T-helper 2 cell treated with Interferon-gamma antibody and Interleukin-4, amounts not matched to agents 5 μg/mL and 100 μg/mL, for 36 hours (primary cell): ENCODE results near the gene SGK2.

Source experiments
- DNase-seq: peaks from one replicate; pipeline ENCODE4 v3.0.0; 2021; ENCODE audit warnings: low spot score
- H3K27ac Mint-ChIP-seq: one replicate; pipeline ENCODE4 v1.8.0; 2021; ENCODE audit warnings: mild to moderate bottlenecking, mixed read lengths
- H3K27me3 Mint-ChIP-seq: one replicate; pipeline ENCODE4 v1.8.0; 2021; ENCODE audit warnings: low read depth, mixed read lengths
- H3K36me3 Mint-ChIP-seq: one replicate; pipeline ENCODE4 v1.8.0; 2021; ENCODE audit warnings: low read depth, mixed read lengths
- H3K4me1 Mint-ChIP-seq: one replicate; pipeline ENCODE4 v1.8.0; 2021; ENCODE audit warnings: low read depth, mixed read lengths
- H3K4me3 Mint-ChIP-seq: one replicate; pipeline ENCODE4 v1.8.0; 2022; ENCODE audit warnings: mild to moderate bottlenecking, moderate library complexity, mixed read lengths
- H3K9me3 Mint-ChIP-seq: one replicate; pipeline ENCODE4 v1.8.0; 2021; ENCODE audit warnings: mixed read lengths

Gene SGK2

GRCh38 chr20:43564455-43564854 lies 5.6 kb downstream of the SGK2 start:
- no peaks in the 10 kb centered on the region for H3K4me1 Mint-ChIP-seq
- no peak overlapping the region for H3K4me3 Mint-ChIP-seq
- no peak for DNase-seq
- H3K27ac Mint-ChIP-seq = no peak overlapping the region
- no peaks in the 10 kb centered on the region for H3K27me3 Mint-ChIP-seq
- H3K36me3 Mint-ChIP-seq = no peaks in the 10 kb centered on the region
- no peaks in the 10 kb centered on the region for H3K9me3 Mint-ChIP-seq

GRCh38 chr20:43564993-43565757 lies 6.3 kb downstream of the SGK2 start:
- H3K4me3 Mint-ChIP-seq = no peak overlapping the region
- no peaks in the 10 kb centered on the region for H3K9me3 Mint-ChIP-seq
- no peaks in the 10 kb centered on the region for H3K4me1 Mint-ChIP-seq
- no peaks in the 10 kb centered on the region for H3K27me3 Mint-ChIP-seq
- H3K27ac Mint-ChIP-seq = no peak overlapping the region
- no peak for DNase-seq
- no peaks in the 10 kb centered on the region for H3K36me3 Mint-ChIP-seq

GRCh38 chr20:43565758-43566104 lies 6.9 kb downstream of the SGK2 start:
- Mint-ChIP-seq H3K9me3 (no peaks in the 10 kb centered on the region), H3K4me3 (no peak overlapping the region), H3K4me1 (no peaks in the 10 kb centered on the region), H3K36me3 (no peaks in the 10 kb centered on the region), H3K27me3 (no peaks in the 10 kb centered on the region), H3K27ac (no peak overlapping the region)
- no peak for DNase-seq

- H3K9me3 Mint-ChIP-seq = no peaks in the 10 kb centered on the region
- no peak overlapping the region for H3K27ac Mint-ChIP-seq
- H3K27me3 Mint-ChIP-seq = no peaks in the 10 kb centered on the region
- no peak overlapping the region for H3K4me3 Mint-ChIP-seq
- H3K36me3 Mint-ChIP-seq = no peaks in the 10 kb centered on the region
- no peaks in the 10 kb centered on the region for H3K4me1 Mint-ChIP-seq
- no peak for DNase-seq
Observed at GRCh38 chr20:43567477-43567876, 8.7 kb downstream of the SGK2 start.

GRCh38 chr20:43568706-43569105 lies 9.9 kb downstream of the SGK2 start:
- Mint-ChIP-seq H3K9me3 (no peaks in the 10 kb centered on the region), H3K4me1 (no peaks in the 10 kb centered on the region), H3K27ac (no peak overlapping the region), H3K36me3 (no peaks in the 10 kb centered on the region), H3K4me3 (no peak overlapping the region), H3K27me3 (no peaks in the 10 kb centered on the region)
- no peak for DNase-seq

- Mint-ChIP-seq H3K4me1 (no peaks in the 10 kb centered on the region), H3K27ac (no peak overlapping the region), H3K27me3 (no peaks in the 10 kb centered on the region), H3K4me3 (no peak overlapping the region), H3K36me3 (no peaks in the 10 kb centered on the region), H3K9me3 (no peaks in the 10 kb centered on the region)
- no peak for DNase-seq
Observed at GRCh38 chr20:43569282-43569681, 10.5 kb downstream of the SGK2 start.

GRCh38 chr20:43570496-43570895 lies 11.7 kb downstream of the SGK2 start:
- Mint-ChIP-seq H3K4me1 (no peaks in the 10 kb centered on the region), H3K27me3 (no peaks in the 10 kb centered on the region), H3K27ac (no peak overlapping the region), H3K9me3 (no peaks in the 10 kb centered on the region), H3K4me3 (no peak overlapping the region), H3K36me3 (no peaks in the 10 kb centered on the region)
- DNase-seq = no peak

GRCh38 chr20:43571310-43571709 lies 12.5 kb downstream of the SGK2 start:
- no peak for DNase-seq
- Mint-ChIP-seq H3K4me3 (no peak overlapping the region), H3K27me3 (no peaks in the 10 kb centered on the region), H3K36me3 (no peaks in the 10 kb centered on the region), H3K27ac (no peak overlapping the region), H3K9me3 (no peaks in the 10 kb centered on the region), H3K4me1 (no peaks in the 10 kb centered on the region)

- Mint-ChIP-seq H3K27ac (no peak overlapping the region), H3K36me3 (no peaks in the 10 kb centered on the region), H3K27me3 (no peaks in the 10 kb centered on the region), H3K4me1 (no peaks in the 10 kb centered on the region), H3K4me3 (no peak overlapping the region), H3K9me3 (no peaks in the 10 kb centered on the region)
- no peak for DNase-seq
Observed at GRCh38 chr20:43571771-43572170, 12.9 kb downstream of the SGK2 start.

GRCh38 chr20:43572891-43573290 lies 14.1 kb downstream of the SGK2 start:
- Mint-ChIP-seq H3K27me3 (no peaks in the 10 kb centered on the region), H3K9me3 (no peaks in the 10 kb centered on the region), H3K4me1 (no peaks in the 10 kb centered on the region), H3K36me3 (no peaks in the 10 kb centered on the region), H3K27ac (no peak overlapping the region), H3K4me3 (no peak overlapping the region)
- no peak for DNase-seq

- no peak overlapping the region for H3K27ac Mint-ChIP-seq
- no peaks in the 10 kb centered on the region for H3K4me1 Mint-ChIP-seq
- no peak for DNase-seq
- no peaks in the 10 kb centered on the region for H3K36me3 Mint-ChIP-seq
- no peaks in the 10 kb centered on the region for H3K27me3 Mint-ChIP-seq
- H3K4me3 Mint-ChIP-seq = no peak overlapping the region
- H3K9me3 Mint-ChIP-seq = no peaks in the 10 kb centered on the region
Observed at GRCh38 chr20:43576108-43576507, 17.3 kb downstream of the SGK2 start.

- no peak overlapping the region for H3K27ac Mint-ChIP-seq
- DNase-seq = no peak
- no peak overlapping the region for H3K4me3 Mint-ChIP-seq
- no peaks in the 10 kb centered on the region for H3K4me1 Mint-ChIP-seq
- H3K27me3 Mint-ChIP-seq = no peaks in the 10 kb centered on the region
- no peaks in the 10 kb centered on the region for H3K9me3 Mint-ChIP-seq
- H3K36me3 Mint-ChIP-seq = no peaks in the 10 kb centered on the region
Observed at GRCh38 chr20:43579861-43580793, 21.3 kb downstream of the SGK2 start.

GRCh38 chr20:43583133-43583864 lies 24.5 kb downstream of the SGK2 start:
- no peak overlapping the region for H3K4me3 Mint-ChIP-seq
- no peak for DNase-seq
- no peaks in the 10 kb centered on the region for H3K36me3 Mint-ChIP-seq
- H3K4me1 Mint-ChIP-seq = no peaks in the 10 kb centered on the region
- peaks cover 2% of the 10 kb centered on the region for H3K27me3 Mint-ChIP-seq
- no peaks in the 10 kb centered on the region for H3K9me3 Mint-ChIP-seq
- H3K27ac Mint-ChIP-seq = no peak overlapping the region

GRCh38 chr20:43583982-43584432 lies 25.2 kb downstream of the SGK2 start:
- DNase-seq = no peak
- Mint-ChIP-seq H3K36me3 (no peaks in the 10 kb centered on the region), H3K27ac (no peak overlapping the region), H3K27me3 (peaks cover 2% of the 10 kb centered on the region), H3K4me1 (no peaks in the 10 kb centered on the region), H3K9me3 (no peaks in the 10 kb centered on the region), H3K4me3 (no peak overlapping the region)
